ENCODE results near the gene CACNA1I.

Gene CACNA1I

DNA sequence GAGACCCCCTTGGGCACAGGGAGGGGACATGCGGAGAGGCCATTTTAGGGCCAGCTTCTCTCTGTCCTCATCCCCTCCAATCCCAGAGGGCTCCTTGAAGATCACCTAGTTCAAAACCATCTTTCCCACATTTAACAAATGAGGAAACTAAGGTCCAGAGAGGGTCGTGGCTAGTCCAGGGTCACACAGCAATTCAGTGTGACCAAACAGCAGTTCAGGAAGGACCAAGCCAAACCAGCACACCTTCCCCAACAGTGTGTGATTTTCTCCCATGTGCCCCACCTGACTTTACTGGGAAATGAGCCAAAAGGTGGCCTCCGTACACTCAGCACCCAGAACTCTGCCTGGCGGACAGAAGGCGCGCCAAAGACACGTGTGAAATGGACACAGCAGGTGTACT lies 51.3 kb downstream of the CACNA1I start:
- TF ChIP-seq ZFX (IDR thresholded peaks at IDR 0.05; ENCODE audit: borderline replicate concordance), result no peak
- TF ChIP-seq, protein P1, sequence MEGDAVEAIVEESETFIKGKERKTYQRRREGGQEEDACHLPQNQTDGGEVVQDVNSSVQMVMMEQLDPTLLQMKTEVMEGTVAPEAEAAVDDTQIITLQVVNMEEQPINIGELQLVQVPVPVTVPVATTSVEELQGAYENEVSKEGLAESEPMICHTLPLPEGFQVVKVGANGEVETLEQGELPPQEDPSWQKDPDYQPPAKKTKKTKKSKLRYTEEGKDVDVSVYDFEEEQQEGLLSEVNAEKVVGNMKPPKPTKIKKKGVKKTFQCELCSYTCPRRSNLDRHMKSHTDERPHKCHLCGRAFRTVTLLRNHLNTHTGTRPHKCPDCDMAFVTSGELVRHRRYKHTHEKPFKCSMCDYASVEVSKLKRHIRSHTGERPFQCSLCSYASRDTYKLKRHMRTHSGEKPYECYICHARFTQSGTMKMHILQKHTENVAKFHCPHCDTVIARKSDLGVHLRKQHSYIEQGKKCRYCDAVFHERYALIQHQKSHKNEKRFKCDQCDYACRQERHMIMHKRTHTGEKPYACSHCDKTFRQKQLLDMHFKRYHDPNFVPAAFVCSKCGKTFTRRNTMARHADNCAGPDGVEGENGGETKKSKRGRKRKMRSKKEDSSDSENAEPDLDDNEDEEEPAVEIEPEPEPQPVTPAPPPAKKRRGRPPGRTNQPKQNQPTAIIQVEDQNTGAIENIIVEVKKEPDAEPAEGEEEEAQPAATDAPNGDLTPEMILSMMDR (IDR thresholded peaks at IDR 0.05), result no peak
- no peak overlapping the region for H3K27ac ChIP-seq

DNA sequence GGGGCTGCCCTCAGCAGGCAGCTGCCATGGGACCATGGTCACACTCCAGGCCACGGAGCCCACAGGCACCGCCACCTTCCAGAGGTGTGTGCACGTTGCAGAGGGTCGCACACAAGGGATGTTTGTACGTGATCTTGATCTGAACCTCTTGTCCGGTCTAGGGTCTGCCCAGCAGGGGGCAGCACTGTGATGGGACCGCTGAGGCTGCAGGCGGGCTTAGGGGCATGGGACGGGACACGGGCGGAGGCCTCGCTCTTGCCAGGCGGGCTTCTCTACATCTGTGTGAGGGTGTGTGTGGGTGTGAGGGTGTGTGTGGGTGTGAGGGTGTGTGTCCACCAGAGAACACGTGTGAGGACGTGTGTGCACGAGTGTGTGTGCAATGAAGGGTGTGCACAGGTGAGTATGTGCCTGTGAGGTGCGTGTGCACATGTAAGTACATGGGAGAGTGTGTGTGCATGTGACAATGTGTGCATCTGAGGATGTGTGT lies 52.4 kb downstream of the CACNA1I start:
- H3K27ac ChIP-seq, result no peak overlapping the region
- TF ChIP-seq ZFX (IDR thresholded peaks at IDR 0.05; ENCODE audit: borderline replicate concordance), result no peak
- TF ChIP-seq, protein P1 (IDR thresholded peaks at IDR 0.05), result peak; percentile 71

DNA sequence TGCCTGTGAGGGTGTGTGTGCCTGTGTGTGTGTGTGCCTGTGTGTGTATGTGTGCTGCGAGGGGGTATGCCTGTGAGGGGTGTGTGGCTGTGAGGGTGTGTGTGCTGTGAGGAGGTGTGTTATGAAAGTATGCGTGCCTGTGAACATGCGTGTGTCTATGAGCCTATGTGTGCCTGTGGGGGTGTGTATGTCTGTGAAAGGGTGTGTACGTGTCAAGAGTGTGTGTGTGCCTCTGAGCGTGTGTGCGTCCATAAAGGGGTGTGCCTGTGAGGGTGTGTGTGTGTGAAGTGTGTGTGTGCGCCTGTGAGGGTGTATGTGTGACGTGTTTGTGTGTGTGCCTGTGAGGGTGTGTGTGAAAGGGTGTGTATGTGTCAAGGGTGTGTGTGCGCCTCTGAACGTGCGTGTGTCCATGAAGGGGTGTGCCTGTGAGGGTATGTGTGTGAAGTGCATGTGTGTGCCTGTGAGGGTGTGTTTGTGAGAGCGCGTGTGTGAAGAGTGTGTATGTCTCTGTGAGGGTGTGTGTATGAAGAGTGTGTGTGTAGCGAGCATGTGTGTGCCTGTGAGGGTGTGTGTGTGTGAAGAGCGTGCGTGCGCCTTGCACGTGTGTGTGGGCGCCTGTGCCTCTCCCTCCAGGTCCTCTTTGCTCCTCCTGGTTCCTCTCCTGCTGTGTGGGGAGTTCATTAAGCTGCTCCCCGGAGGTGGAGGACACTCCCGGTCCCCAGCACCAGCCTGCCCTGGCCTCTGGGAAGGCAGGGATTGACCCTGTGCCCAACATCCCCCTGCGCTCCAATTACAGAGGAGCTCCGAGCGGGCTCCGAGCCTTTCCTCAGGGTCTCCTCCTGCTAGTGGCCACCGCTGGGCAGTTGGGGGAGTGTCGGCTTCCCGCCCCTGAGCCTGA lies 53.3 kb downstream of the CACNA1I start:
- TF ChIP-seq ZFX (IDR thresholded peaks at IDR 0.05; ENCODE audit: borderline replicate concordance), result no peak
- TF ChIP-seq, protein P1 (IDR thresholded peaks at IDR 0.05), result no peak
- H3K27ac ChIP-seq, result no peak overlapping the region

DNA sequence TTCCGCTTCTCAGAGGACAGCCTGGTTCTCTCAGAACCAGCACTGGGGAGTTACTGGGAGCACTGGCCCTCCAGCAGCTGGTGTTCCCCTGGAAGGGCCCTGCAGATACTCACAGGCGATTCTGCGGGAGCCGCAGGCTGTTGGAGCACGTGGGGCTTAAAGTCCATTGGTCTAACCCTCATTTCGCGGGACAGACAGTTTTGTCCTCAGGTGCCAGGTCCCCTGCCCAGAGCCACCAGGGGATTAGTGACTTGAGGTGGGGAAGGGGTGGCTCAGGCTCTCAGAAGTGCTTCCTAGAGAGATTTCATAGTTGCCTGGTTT lies 53.9 kb downstream of the CACNA1I start:
- TF ChIP-seq ZFX (IDR thresholded peaks at IDR 0.05; ENCODE audit: borderline replicate concordance), result no peak
- TF ChIP-seq, protein P1 (IDR thresholded peaks at IDR 0.05), result no peak
- no peak overlapping the region for H3K27ac ChIP-seq

DNA sequence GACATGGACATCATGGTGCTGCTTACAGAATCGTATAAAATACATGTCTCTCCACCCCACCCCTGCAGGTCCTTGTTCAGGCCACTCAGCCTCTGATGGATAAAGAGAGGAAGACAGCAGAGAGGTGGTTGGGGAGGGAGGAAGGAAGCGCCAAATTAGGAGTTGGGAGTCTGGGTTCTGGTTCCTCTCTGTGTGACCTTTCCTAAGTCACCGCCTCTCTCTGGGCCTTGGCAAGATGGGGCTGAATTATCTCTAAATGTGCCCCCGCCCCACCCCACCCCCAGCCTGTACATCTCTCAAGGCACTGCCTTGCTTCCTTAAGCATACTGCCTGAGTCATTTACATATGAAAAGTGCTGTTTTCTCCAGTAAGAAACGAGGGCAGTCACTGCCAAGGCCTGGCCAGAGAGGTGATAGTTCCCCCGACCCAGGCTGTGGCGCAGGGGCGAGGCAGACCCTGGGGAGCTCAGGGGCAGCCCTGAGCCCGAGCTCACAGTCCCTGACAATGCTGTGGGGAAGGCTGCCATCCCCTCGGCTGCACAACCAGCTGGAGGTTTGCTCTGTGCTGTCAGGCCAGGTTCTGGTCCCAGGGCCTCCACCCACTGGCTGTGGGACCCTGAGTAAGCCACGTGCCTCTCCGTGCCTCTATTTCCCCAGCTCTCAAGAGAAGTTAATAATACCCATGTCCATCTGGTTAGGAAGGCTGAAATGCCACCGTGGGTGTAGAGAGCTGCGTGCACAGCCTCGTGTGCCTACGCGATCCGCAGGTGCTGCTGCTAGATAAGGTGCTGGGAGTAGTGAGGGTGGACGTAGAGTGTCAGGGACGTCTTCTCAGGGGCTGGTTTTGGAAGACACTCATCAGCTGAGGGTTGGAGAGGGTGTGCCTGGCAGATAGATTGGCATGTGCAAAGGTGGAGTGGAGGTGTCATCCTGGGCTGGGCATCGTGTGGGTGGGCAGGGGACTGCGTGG lies 55.3 kb downstream of the CACNA1I start:
- no peak for TF ChIP-seq ZFX (IDR thresholded peaks at IDR 0.05; ENCODE audit: borderline replicate concordance)
- TF ChIP-seq, protein P1 (IDR thresholded peaks at IDR 0.05), result no peak
- H3K27ac ChIP-seq, result no peak overlapping the region

DNA sequence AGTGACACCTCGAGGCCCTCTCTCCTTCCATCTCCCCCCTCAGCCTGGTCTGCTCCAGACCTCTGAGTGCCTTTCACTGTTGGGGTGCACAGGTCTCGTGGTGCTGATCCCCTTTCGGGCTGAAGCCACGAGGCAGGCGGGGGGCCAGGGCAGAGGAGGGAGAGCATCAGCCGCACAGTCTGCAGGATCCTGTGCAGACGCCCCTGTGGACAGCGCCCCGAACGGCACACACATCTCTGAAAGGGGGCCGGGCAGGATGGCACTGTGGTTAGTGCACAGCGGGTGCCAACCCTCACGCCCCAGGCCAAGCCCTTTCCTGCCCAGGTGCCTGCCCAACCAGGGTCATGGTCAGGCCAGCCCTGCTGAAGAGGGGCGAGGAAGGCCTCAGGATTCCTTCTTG lies 56.7 kb downstream of the CACNA1I start:
- H3K27ac ChIP-seq, result no peak overlapping the region
- TF ChIP-seq, protein P1 (IDR thresholded peaks at IDR 0.05), result no peak
- no peak for TF ChIP-seq ZFX (IDR thresholded peaks at IDR 0.05; ENCODE audit: borderline replicate concordance)

All from 22Rv1 (cell line).